Liver (tissue), 3 donors: ENCODE measurements around the gene ADAMTS15.

ENCODE experiments used
- FOXA1 ChIP-seq: IDR thresholded peaks from 2 replicates; pipeline ENCODE4 v1.6.1; 2016; ENCODE audit warnings: antibody characterized with exemption
- FOXA2 ChIP-seq: IDR thresholded peaks from 2 replicates; pipeline ENCODE4 v1.6.1; 2016; ENCODE audit warnings: antibody characterized with exemption
- GABPA ChIP-seq, 2 donors: IDR thresholded peaks in 1 of 2; conservative IDR thresholded peaks in 1 of 2; 2 replicates each; pipeline ENCODE4 v1.6.1; 2016; ENCODE audit warnings: antibody characterized with exemption in 2 of 2, mild to moderate bottlenecking in 1 of 2, moderate library complexity in 1 of 2
- JUND ChIP-seq, 2 donors: IDR thresholded peaks; 2 replicates each; pipeline ENCODE4 v1.6.1; 2016; ENCODE audit warnings: antibody characterized with exemption in 2 of 2
- RAD21 ChIP-seq, 2 donors: IDR thresholded peaks; 2 replicates each; pipeline ENCODE4 v1.6.1; 2016; ENCODE audit warnings: antibody characterized with exemption in 2 of 2, mild to moderate bottlenecking in 2 of 2
- REST ChIP-seq: IDR thresholded peaks from 2 replicates; pipeline ENCODE4 v1.6.1; 2016; ENCODE audit warnings: antibody characterized with exemption, mild to moderate bottlenecking
- RXRA ChIP-seq, 2 donors: IDR thresholded peaks; 2 replicates each; pipeline ENCODE4 v1.6.1; 2017 to 2018; ENCODE audit warnings: antibody characterized with exemption in 2 of 2, mild to moderate bottlenecking in 1 of 2
- SP1 ChIP-seq: IDR thresholded peaks from 2 replicates; pipeline ENCODE4 v1.6.1; 2018; ENCODE audit warnings: antibody characterized with exemption, mild to moderate bottlenecking
- TAF1 ChIP-seq: conservative IDR thresholded peaks from 2 replicates; pipeline ENCODE4 v1.6.1; 2016; ENCODE audit warnings: antibody characterized with exemption, mild to moderate bottlenecking
- YY1 ChIP-seq: IDR thresholded peaks from 2 replicates; pipeline ENCODE4 v1.6.1; 2016; ENCODE audit warnings: antibody characterized with exemption, mild to moderate bottlenecking
- ZBTB33 ChIP-seq: IDR thresholded peaks from 2 replicates; pipeline ENCODE4 v1.6.1; 2016; ENCODE audit warnings: antibody characterized with exemption
- TF ChIP-seq, protein P1 (sequence below): fragments of 150-350 bp; IDR thresholded peaks from 2 replicates; pipeline ENCODE4 v1.5.1; 2017; ENCODE audit warnings: improper control_type of control experiment, low read depth, low read length; ENCODE audit not compliant: missing input control
- donor health status: healthy.
- donor health status: healthy.

DNA sequence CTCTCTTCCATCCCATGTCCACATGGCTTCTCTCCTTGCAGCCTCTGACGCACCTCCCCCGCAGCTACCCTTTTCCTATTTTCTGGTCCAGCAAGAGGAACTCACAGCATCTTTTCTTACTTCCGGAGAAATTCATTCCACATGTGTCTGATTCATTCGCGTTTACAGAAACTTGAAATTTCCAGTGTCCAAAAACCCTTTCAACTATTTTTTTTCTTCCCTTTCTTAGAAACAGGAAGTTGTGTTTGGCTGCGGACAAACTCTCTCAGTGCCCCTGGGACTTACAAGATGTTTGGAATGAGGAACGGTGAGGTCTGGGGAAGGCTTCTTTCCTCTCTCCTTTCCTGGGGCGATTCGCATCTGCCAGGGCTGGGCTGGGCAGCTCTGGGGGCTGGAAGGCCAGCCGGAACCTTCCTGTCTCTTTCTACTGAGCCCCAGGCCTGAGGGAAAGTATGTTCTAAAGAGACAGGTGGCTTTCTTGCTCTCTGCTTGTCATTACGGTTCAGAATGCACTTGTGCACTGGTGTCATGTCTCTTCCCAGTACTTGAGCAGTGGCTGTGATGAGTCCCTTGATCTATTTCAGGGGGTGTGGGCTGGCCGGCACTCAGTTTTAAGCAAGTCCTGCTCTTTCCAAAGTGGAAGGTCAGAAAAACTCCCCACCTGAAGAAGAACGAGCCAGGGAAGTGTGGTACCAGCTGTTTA is 47.5 kb upstream of the ADAMTS15 start:
- TF ChIP-seq RXRA (IDR thresholded peaks at IDR 0.05): no peak
- TF ChIP-seq, protein P1, sequence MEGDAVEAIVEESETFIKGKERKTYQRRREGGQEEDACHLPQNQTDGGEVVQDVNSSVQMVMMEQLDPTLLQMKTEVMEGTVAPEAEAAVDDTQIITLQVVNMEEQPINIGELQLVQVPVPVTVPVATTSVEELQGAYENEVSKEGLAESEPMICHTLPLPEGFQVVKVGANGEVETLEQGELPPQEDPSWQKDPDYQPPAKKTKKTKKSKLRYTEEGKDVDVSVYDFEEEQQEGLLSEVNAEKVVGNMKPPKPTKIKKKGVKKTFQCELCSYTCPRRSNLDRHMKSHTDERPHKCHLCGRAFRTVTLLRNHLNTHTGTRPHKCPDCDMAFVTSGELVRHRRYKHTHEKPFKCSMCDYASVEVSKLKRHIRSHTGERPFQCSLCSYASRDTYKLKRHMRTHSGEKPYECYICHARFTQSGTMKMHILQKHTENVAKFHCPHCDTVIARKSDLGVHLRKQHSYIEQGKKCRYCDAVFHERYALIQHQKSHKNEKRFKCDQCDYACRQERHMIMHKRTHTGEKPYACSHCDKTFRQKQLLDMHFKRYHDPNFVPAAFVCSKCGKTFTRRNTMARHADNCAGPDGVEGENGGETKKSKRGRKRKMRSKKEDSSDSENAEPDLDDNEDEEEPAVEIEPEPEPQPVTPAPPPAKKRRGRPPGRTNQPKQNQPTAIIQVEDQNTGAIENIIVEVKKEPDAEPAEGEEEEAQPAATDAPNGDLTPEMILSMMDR: no peak
- TF ChIP-seq REST: no peak
- TF ChIP-seq JUND (IDR thresholded peaks at IDR 0.05): no peak
- no peak for TF ChIP-seq GABPA (IDR thresholded peaks at IDR 0.05 in 1 of 2, conservative IDR thresholded peaks at IDR 0.05 in 1 of 2)
- TF ChIP-seq ZBTB33: no peak
- TF ChIP-seq SP1: no peak
- TF ChIP-seq TAF1: no peak
- TF ChIP-seq FOXA2: no peak
- no peak for TF ChIP-seq YY1
- TF ChIP-seq FOXA1: no peak
- TF ChIP-seq RAD21 (IDR thresholded peaks at IDR 0.05): no peak
